ENCODE results near the gene LRRTM4.
"Not testable (repeated sequence)": the region's sequence is repeated elsewhere in the genome, so short reads cannot be mapped to it uniquely, and the experiment has no call there.

Gene LRRTM4

GRCh38 chr2:77155511-77155910 is 366.7 kb downstream of the LRRTM4 start:
- DNase-seq: no peak

- DNase-seq: no peak
These were observed 372.6 kb downstream of the LRRTM4 start for GRCh38 chr2:77149565-77149964.

DNA sequence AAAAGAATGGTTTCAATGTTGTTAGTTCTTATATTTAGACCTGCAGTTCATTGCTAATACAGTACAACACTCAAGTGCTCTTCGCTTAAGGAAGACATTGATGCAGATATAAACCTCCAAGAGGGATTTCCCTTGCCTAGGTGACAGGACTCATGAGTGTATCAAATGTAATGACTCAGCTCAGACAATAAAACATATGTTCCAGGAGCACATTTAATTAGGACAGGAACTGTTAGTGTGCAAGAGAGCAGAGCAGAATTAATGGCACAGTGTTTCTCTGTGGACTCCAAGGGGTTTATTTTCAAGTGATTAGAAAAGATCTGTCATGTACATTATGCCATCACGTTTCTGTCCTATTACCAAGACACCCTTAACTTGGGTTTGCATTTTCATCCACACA is 375.0 kb downstream of the LRRTM4 start:
- DNase-seq: no peak

- no peak for DNase-seq
These were observed 377.4 kb downstream of the LRRTM4 start for GRCh38 chr2:77144772-77145171.

DNA sequence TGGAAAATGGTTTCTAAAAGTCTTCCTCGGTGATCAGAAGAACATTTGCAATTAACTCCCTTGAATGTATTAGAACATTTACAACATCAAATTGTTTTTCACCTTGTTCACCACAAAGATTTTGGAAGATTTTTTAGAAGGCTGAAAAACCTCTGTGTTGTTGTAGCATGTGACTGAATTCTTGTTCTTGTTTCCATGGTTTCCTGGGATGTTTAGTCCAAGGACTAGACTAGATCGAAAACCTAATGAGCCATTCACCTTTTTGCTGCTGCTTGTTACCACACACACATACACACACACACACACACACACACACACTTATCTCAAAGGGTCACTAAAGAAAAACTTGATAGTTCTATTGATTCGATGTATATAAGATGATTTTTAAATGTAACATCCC is 380.0 kb downstream of the LRRTM4 start:
- DNase-seq: no peak

- DNase-seq: not testable (repeated sequence)
These were observed 393.7 kb downstream of the LRRTM4 start for GRCh38 chr2:77128479-77128878.

- DNase-seq: no peak
These were observed 394.8 kb downstream of the LRRTM4 start for GRCh38 chr2:77127345-77127744.

GRCh38 chr2:77121518-77121917 is 400.7 kb downstream of the LRRTM4 start:
- no peak for DNase-seq

DNA sequence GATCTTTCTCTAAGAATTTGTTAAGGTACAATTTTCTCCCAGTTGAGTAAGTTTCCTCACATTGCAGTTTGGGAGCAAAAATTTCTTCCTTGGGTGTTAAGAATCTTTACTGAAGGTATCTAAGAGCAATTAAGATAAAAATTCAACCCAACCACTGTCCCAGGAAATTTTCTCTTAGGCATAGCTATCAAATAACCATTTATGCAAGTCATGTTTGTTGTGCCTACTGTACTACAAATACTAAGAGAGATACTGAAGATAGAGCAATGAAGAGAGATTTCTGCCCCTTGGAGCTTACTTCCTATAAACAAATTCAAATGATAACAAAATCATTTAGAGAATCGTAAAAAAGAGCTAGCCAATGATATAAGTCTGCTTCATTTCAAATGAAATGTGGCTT is 402.8 kb downstream of the LRRTM4 start:
- no peak for DNase-seq

DNA sequence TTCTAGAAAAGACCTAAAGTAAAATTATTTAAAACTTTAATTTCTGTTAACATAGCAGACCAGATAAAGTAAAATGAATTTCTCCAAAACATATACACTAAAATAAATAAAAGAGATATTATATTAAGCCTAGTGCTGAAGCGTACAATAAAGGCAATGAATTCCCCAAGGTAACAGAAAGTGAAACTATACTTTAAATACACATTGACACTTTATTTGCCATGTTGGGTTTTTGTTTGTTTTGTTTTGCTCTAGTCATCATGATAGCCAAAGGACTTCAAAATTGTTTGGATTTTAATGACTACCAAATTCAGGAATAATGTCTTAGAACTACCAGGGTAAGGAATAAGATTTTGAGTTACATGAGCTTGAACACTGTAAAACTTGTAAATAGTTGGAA is 413.3 kb downstream of the LRRTM4 start:
- DNase-seq: no peak

DNA sequence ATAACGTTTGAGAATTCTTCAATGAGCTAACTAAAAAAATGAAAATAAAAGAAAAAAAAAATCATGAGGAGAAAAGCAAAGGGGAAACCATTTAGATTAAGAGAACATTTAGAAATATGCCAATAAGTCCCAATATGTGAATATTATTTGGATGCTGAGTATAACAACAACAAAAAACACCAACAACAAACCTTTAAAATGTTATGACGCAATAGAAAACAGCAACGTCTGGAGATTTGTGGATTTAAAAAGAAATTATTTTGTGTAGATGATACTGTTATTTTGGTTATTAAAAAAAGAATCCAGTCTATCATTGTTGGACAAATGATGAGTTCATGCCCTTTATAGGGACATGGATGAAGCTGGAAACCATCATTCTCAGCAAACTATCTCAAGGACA is 417.2 kb downstream of the LRRTM4 start:
- no peak for DNase-seq

DNA sequence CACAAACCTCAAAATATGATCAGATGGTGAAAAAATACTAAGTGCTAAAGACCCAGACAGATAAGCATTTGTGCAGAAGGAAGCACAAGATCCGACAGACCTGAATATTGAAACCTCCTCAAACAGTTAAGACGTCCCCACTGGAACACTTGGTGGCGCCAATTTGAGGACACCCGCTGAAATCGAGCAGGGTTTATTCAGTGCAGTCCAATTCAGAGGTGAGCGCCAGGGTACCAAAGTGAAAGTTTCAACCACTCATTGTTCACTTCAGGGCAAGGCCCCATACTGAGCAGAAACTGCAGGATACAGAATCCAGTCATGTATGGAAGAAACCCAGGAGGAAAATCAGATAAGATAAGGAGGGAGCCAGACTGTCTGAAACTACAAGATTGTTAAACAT is 417.6 kb downstream of the LRRTM4 start:
- DNase-seq: no peak

GRCh38 chr2:77102927-77103326 is 419.2 kb downstream of the LRRTM4 start:
- no peak for DNase-seq

- no peak for DNase-seq
These were observed 420.3 kb downstream of the LRRTM4 start for GRCh38 chr2:77101796-77102452.

DNA sequence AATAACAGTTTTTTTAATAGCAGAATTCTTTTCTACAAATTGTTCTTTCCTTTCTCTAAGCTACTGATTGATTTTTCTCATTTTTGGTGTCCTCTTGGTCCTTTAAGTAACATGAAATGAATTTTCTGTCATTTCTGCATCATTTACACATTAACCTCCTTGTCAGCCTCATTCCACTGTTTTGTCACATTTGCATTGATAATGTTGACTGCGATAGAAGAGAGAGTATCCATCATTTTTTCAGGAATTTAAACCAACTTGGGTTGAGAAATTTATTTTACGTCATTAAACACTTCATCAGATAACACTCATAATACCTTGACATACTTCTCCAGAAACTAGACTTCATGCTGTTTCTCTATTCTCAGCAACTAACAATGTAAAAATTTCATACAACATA is 422.2 kb downstream of the LRRTM4 start:
- no peak for DNase-seq

DNA sequence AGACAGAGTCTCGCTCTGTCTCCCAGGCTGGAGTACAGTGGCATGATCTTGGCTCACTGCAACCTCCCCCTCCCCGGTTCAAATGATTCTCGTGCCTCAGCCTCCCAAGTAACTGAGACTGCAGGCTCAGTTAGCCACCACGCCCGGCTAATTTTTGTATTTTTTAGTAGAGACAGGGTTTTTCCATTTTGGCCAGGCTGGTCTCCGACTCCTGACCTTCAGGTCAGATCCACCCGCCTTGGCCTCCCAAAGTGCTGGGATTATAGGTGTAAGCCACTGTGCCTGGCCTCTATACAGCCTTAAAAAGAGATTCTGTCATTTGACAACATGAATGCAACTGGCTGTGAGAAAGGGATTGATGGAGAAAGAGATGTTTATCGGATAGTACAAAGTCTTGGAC is 426.7 kb downstream of the LRRTM4 start:
- DNase-seq: not testable (repeated sequence)

DNA sequence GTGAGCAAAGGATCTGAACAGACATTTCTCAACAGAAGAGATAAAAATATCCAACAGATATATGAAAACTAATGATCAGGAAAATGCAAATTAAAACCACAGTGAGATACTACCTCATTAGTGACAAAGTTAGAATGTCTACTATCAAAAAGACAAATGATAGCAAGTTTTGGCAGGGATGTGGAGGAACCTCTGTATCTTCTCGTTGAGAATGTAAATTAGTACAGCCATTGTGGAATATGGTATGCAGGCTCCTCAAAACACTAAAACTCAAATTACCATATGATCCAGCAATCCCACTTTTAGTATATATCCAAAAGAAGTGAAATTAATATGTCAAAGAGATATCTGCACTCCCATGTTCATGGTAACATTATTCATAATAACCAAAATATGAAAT is 427.1 kb downstream of the LRRTM4 start:
- no peak for DNase-seq

- not testable (repeated sequence) for DNase-seq
These were observed 433.8 kb downstream of the LRRTM4 start for GRCh38 chr2:77088424-77088823.

DNA sequence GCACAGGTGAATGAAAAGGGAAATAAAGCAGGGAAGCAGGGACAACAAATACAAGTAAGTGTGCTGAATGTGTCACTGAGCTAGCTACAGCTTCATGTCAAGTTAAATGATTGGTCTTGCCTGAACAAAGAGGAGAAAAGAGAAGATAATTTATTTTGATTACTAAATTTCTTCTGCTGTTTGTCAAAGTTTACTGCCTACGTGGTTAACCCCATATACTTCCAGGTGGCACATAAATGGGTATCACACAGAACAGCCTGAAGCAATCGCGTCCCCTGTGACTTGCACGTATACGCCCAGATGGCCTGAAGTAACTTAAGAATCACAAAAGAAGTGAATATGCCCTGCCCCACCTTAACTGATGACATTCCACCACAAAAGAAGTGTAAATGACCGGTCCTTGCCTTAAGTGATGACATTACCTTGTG is 434.2 kb downstream of the LRRTM4 start:
- DNase-seq: no peak

DNA sequence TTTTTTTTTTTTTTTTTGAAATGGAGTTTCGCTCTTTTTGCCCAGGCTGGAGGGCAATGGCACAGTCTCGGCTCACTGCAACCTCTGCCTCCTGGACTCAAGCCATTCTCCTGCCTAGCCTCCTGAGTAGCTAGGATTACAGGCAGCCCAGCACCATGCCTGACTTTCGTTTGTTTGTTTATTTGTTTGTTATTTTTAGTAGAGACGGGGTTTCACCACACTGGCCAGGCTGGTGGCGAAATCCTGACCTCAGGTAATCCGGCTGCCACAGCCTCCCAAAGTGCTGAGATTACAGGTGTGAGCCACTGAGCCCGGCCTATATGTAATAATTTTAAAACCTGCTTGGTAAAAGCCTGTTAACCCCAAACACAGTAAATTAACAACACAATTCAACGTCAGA is 435.7 kb downstream of the LRRTM4 start:
- DNase-seq: no peak

DNA sequence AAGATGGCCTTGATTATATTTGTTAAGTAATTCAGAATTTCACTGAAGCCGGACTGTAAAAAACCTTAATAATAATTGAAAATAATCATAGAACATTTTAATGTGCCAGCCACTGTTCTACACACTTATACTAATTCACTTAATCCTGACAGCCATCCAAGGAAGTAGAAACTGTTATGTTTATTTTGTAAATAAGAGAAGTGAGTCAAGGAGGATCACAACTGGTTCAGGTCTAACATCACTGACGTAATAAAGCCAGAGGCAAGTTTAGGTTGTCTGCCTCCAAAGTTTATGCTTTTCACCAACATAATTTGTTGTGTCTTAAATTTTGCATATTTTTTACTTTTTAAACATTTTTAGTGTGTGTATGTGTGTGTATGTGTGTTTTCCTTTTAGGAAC is 436.1 kb downstream of the LRRTM4 start:
- no peak for DNase-seq

DNA sequence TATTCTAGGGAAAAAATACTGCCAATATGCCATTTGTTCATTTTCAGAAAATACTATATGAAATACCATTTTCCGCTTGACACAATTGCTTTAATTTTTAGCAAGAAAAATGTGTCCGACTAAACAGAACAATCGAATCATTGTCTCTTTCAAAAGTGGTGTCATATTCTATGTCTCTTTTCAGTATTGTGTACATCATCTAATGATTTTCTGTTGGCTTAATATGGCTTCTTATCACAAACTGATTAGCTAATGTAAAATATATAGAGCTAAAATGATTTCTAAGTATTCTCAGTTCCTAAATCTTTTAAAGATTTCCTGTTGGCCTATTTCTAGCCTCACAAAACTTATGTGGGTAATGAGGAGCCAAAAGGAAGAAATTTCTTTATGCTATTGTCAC is 436.6 kb downstream of the LRRTM4 start:
- no peak for DNase-seq

GRCh38 chr2:77081597-77081996 is 440.6 kb downstream of the LRRTM4 start:
- DNase-seq: no peak

DNA sequence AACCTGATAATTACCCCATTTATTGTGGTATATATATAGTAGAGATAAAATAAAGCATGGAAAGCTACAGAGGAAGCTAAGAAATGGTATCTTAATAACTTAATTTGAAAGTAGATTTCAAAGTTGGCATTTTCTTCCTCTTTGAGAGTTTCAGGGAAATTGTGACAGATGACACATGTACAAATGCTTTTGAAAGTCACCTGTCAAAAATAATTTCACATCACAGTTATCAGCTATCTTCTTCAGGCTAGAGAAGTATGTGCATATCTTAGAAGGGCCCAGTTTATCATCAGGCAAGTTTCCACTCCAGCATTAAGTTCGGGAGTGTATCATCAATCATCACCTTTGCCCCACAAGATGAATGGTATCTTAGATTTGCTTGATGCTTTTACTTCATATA is 457.9 kb downstream of the LRRTM4 start:
- no peak for DNase-seq

DNA sequence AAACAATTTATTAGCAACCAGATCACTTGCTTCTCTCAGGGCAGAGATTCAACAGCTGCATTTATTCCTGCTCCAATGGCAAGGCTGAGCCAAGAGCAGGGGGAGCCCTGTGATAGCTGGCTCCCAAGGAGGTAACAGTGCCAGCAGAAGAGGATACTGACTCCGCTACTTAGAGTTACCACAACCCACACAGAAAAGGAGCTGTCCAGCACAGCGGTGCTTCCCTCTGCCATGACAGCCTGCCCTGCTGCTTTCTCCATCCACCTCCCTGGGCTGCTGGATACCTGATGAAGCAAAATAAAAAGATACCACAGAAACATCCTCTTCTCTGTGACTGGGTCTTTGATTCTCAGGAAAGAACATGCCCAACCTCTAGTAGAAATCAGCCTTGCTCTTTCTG is 467.2 kb downstream of the LRRTM4 start:
- DNase-seq: no peak

DNA sequence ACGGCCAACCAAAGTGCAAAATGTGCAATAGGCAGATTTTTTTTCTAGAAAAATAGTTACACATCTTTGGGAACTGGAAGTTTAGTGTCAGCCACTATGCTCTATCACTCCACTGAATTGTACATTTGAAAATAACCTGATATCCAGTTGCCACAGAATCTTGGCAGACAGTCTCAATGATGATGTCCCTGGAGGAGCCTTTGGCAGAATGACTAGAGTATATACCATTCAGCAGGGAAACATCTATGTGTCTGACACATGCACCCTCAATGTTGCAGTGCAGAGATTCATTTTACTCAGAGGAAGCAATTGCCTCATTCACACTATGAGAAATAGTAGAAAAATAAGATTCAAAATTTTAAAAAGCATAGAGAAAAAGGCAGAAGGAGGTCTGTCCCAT is 475.8 kb downstream of the LRRTM4 start:
- no peak for DNase-seq

Measured in stimulated activated CD4-positive, alpha-beta T cell treated with anti-CD3 and anti-CD28 coated beads, Interleukin-15, amount 100 ng/mL, for 24 hours (primary cell).